Measurements from ENCODE around the gene MRPL34. TPM values are rescaled to one million over a fixed set of nuclear protein-coding genes. Genes with fewer than 3 reads are reported as not detected.

MRPL34 gene
- total and polyA plus RNA-seq, 9 of the 15 experiments (the other 6 are each of a cell fraction or from before 2014, with no cell fraction given) = 11.5 to 256 (median 72.5) TPM

DNA sequence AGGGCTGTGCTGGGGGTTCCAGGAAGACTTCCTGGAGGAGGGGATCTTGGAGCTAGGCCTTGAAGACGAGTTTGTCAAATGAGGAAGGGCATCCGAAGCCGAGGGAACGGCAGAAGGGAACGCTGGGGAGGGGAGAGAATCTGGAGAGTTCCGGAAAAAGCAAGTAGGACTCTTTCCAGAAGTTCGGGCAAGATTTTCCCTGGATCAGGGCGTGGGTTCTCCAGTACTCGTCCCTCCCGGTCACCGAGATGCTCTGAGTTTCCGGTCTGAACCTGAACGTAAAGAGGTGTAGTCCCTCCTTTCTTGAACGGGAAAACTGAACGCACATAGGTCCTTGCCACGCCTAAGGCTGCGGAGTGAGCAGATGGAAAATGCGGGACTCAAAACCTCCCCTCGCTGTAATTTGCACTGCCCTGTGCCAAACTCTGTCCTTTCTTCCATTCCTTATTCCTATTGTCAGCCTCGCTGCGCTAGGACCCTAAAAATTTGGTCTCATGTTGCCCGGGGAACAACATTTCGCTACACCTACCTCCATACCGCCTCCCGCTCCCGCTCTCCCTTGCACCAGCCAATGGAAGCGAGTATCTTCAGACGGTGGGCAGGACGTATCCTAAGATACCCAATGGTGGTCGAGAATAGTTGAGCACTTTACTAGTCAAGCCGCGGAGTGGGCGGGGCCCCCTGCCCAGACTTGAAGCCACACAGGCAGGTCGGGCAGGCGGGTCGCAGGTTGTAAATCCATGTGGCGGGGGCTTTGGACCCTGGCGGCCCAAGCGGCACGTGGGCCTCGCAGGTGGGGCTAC is 31.4 kb downstream of the MRPL34 start, which contains the start of gene GTPBP3 (continued):
- TF ChIP-seq, protein P1, sequence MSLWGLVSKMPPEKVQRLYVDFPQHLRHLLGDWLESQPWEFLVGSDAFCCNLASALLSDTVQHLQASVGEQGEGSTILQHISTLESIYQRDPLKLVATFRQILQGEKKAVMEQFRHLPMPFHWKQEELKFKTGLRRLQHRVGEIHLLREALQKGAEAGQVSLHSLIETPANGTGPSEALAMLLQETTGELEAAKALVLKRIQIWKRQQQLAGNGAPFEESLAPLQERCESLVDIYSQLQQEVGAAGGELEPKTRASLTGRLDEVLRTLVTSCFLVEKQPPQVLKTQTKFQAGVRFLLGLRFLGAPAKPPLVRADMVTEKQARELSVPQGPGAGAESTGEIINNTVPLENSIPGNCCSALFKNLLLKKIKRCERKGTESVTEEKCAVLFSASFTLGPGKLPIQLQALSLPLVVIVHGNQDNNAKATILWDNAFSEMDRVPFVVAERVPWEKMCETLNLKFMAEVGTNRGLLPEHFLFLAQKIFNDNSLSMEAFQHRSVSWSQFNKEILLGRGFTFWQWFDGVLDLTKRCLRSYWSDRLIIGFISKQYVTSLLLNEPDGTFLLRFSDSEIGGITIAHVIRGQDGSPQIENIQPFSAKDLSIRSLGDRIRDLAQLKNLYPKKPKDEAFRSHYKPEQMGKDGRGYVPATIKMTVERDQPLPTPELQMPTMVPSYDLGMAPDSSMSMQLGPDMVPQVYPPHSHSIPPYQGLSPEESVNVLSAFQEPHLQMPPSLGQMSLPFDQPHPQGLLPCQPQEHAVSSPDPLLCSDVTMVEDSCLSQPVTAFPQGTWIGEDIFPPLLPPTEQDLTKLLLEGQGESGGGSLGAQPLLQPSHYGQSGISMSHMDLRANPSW (CRISPR knock-in tag; IDR thresholded peaks at IDR 0.05) = no peak; the same call in 1 of the 2 replicates
- TF ChIP-seq ZNF445 (CRISPR knock-in tag; IDR thresholded peaks at IDR 0.05; ENCODE audit: low read depth) (no peak), NCOA4 (IDR thresholded peaks at IDR 0.05; ENCODE audit: partially characterized antibody) (no peak), MTA1 (IDR thresholded peaks at IDR 0.05; ENCODE audit: borderline replicate concordance) (peak; percentile 31; the same call in 1 of the 2 replicates), DIDO1 (tag; IDR thresholded peaks at IDR 0.05; ENCODE audit: low read depth) (peak; percentile 99), RBM14 (IDR thresholded peaks at IDR 0.05; ENCODE audit: borderline replicate concordance, insufficient read depth, low read depth, low read length) (no peak), DDX20 (tag; IDR thresholded peaks at IDR 0.05; ENCODE audit: low read depth) (no peak), HEY1 (CRISPR knock-in tag; IDR thresholded peaks at IDR 0.05; ENCODE audit: borderline replicate concordance) (no peak), ZNF551 (CRISPR knock-in tag; IDR thresholded peaks at IDR 0.05) (no peak), BMI1 (IDR thresholded peaks at IDR 0.05; ENCODE audit: low read length) (no peak), EHMT2 (IDR thresholded peaks at IDR 0.05) (0 out of 2 replicates have a peak, but pooled peaks have one; percentile 45), PURB (CRISPR knock-in tag; IDR thresholded peaks at IDR 0.05; ENCODE audit: low read depth) (no peak), SMAD1 (IDR thresholded peaks at IDR 0.05; ENCODE audit: low read depth, low read length, partially characterized antibody) (peak; percentile 62), ZBED1 (IDR thresholded peaks at IDR 0.05) (no peak; the same call in 1 of the 2 replicates), POLR2G (IDR thresholded peaks at IDR 0.05; ENCODE audit: low read depth, low read length) (peak; percentile 95)
- TF ChIP-seq, protein P2, sequence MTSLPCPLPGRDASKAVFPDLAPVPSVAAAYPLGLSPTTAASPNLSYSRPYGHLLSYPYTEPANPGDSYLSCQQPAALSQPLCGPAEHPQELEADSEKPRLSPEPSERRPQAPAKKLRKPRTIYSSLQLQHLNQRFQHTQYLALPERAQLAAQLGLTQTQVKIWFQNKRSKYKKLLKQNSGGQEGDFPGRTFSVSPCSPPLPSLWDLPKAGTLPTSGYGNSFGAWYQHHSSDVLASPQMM (CRISPR knock-in tag; IDR thresholded peaks at IDR 0.05) = no peak
- TF ChIP-seq, protein P3, sequence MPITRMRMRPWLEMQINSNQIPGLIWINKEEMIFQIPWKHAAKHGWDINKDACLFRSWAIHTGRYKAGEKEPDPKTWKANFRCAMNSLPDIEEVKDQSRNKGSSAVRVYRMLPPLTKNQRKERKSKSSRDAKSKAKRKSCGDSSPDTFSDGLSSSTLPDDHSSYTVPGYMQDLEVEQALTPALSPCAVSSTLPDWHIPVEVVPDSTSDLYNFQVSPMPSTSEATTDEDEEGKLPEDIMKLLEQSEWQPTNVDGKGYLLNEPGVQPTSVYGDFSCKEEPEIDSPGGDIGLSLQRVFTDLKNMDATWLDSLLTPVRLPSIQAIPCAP (CRISPR knock-in tag; IDR thresholded peaks at IDR 0.05; ENCODE audit: borderline replicate concordance) = no peak
- TF ChIP-seq, protein P4, sequence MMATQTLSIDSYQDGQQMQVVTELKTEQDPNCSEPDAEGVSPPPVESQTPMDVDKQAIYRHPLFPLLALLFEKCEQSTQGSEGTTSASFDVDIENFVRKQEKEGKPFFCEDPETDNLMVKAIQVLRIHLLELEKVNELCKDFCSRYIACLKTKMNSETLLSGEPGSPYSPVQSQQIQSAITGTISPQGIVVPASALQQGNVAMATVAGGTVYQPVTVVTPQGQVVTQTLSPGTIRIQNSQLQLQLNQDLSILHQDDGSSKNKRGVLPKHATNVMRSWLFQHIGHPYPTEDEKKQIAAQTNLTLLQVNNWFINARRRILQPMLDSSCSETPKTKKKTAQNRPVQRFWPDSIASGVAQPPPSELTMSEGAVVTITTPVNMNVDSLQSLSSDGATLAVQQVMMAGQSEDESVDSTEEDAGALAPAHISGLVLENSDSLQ (IDR thresholded peaks at IDR 0.05) = peak; percentile 87
- TF ChIP-seq, protein P5, sequence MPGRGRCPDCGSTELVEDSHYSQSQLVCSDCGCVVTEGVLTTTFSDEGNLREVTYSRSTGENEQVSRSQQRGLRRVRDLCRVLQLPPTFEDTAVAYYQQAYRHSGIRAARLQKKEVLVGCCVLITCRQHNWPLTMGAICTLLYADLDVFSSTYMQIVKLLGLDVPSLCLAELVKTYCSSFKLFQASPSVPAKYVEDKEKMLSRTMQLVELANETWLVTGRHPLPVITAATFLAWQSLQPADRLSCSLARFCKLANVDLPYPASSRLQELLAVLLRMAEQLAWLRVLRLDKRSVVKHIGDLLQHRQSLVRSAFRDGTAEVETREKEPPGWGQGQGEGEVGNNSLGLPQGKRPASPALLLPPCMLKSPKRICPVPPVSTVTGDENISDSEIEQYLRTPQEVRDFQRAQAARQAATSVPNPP (IDR thresholded peaks at IDR 0.05; ENCODE audit: borderline replicate concordance, insufficient read depth, insufficient read length) = no peak

All from K562 (cell line).